Kidney (tissue), 14 donors: Measurements from ENCODE around the gene TIE1. TPM values are rescaled to one million over a fixed set of nuclear protein-coding genes. Genes with fewer than 3 reads are reported as not detected.
A peak's percentile ranks its signal among the peaks of the same experiment; 100 is the strongest.
"Not testable (repeated sequence)": the region's sequence is repeated elsewhere in the genome, so short reads cannot be mapped to it uniquely, and the experiment has no call there.

Experiments used
- DNase-seq, 5 donors: peaks; one replicate each; pipeline ENCODE4 v3.0.0-alpha.2; 2013 to 2020
- FAIRE-seq: peaks from 2 replicates; lab custom pipeline; 2012; peaks lifted over from hg19 to GRCh38; lab: Jason Lieb, UNC
- H3K27ac ChIP-seq, 2 donors: one replicate each; pipeline ENCODE4 v1.7.0; 2013; ENCODE audit warnings: low read depth in 2 of 2, low read length in 2 of 2, inconsistent platforms in 1 of 2
- H3K27me3 ChIP-seq: one replicate; pipeline ENCODE4 v1.7.1; 2013; ENCODE audit warnings: low read length, inconsistent platforms; ENCODE audit not compliant: control insufficient read depth, insufficient read depth
- H3K36me3 ChIP-seq, 3 donors: one replicate each; pipeline versions ENCODE4 v1.7.0 to v1.7.1; 2013; ENCODE audit warnings: low read length in 3 of 3, control low read depth in 1 of 3, inconsistent platforms in 1 of 3; ENCODE audit not compliant: insufficient read depth in 3 of 3, control insufficient read depth in 2 of 3
- H3K4me1 ChIP-seq, 3 donors: one replicate each; pipeline versions ENCODE4 v1.7.0 to v1.7.1; 2013; ENCODE audit warnings: low read length in 3 of 3, inconsistent platforms in 1 of 3, low read depth in 1 of 3; ENCODE audit not compliant: control insufficient read depth in 2 of 3, insufficient read depth in 2 of 3
- H3K4me3 ChIP-seq, 3 donors: one replicate each; pipeline versions ENCODE4 v1.7.0 to v1.8.1; 2013; ENCODE audit warnings: low read length in 3 of 3, control low read depth in 1 of 3, inconsistent platforms in 1 of 3
- H3K9ac ChIP-seq, 3 donors: one replicate each; pipeline versions ENCODE4 v1.7.0 to v1.7.1; 2013; ENCODE audit warnings: low read length in 3 of 3, control low read depth in 1 of 3, inconsistent platforms in 1 of 3
- H3K9me3 ChIP-seq, 3 donors: one replicate each; pipeline versions ENCODE4 v1.7.0 to v1.7.1; 2013; ENCODE audit warnings: low read length in 3 of 3, control low read depth in 1 of 3, inconsistent platforms in 1 of 3; ENCODE audit not compliant: control insufficient read depth in 2 of 3, insufficient read depth in 1 of 3
- CTCF ChIP-seq: IDR thresholded peaks from 3 replicates; pipeline ENCODE4 v1.5.1; 2012; ENCODE audit warnings: mild to moderate bottlenecking, moderate library complexity, borderline replicate concordance; ENCODE audit not compliant: insufficient read depth; ENCODE audit errors: extremely low read depth
- intact Hi-C: fragments of 100-400 bp; cut with DNase I; formaldehyde crosslinking; loops from one replicate; pipeline ENCODE4 v1.11.1; 2022
- polyA plus RNA-seq: library from polyadenylated mRNA; stranded (reverse); fragments of 350-450 nt; fragmentation: Illumina TruSeq; extraction: RNeasy Lipid Tissue Mini Kit (QIAGEN cat#74804); gene quantifications from one replicate; pipeline ENCODE4 v1.2.3, GENCODE V29; 2014; ENCODE audit warnings: low read depth, low replicate concordance; ENCODE audit not compliant: insufficient read depth
- total RNA-seq: library from RNA; stranded (reverse); fragmentation: NEBNext Ultra II Directional; extraction: Animal tissue kit (Norgen Biotek cat#: 25700); gene quantifications from one replicate; pipeline ENCODE4 v1.2.1, GENCODE V29; 2021
- donor health status: control.
- donor health status: control.
- donor health status: control.
- donor health status: control.
- donor health status: control.
- donor health status: DM: yes; HTN: yes; CAD: no.
- donor health status: Normal renal cell carcinoma (clear cell type).

Gene TIE1
- total and polyA plus RNA-seq, 2 donors from 2014 or later = 15.0 to 46.3 TPM

- no peak for TF ChIP-seq CTCF
- Histone ChIP-seq H3K9ac (peak overlapping the region; percentile 1 to 77 (median 20)), H3K9me3 (no peaks in the 10 kb centered on the region), H3K27ac (peak overlapping the region; percentile 81 to 83), H3K27me3 (no peaks in the 10 kb centered on the region), H3K36me3 (peaks cover 4 to 33% (median 16%) of the 10 kb centered on the region in 3 donors), H3K4me1 (peaks cover 0 to 22% (median 8%) of the 10 kb centered on the region in 3 donors), H3K4me3 (peak overlapping the region; percentile 44 to 78 (median 68))
- FAIRE-seq = no peak
- peak in 2 of 5 donors; percentile 68 to 81 for DNase-seq
- intact Hi-C loops = no loop called here
Measured at GRCh38 chr1:43367026-43367903, 66.5 kb downstream of the TIE1 start.

- peak within 1 kb of the TSS; percentile 71 to 78 (median 72) for H3K4me3 ChIP-seq
- intact Hi-C loops = no loop called here
- peak; percentile 91 to 98 (median 93) for DNase-seq
- no peak for TF ChIP-seq CTCF
- peaks cover 4 to 30% (median 16%) of the 10 kb centered on the region in 3 donors for H3K36me3 ChIP-seq
- H3K27me3 ChIP-seq = no peaks in the 10 kb centered on the region
- H3K9me3 ChIP-seq = no peaks in the 10 kb centered on the region
- no peak for FAIRE-seq
- H3K9ac ChIP-seq = peak within 1 kb of the TSS; percentile 51 to 80 (median 77)
- H3K4me1 ChIP-seq = peaks cover 0 to 22% (median 14%) of the 10 kb centered on the region in 3 donors
- H3K27ac ChIP-seq = peak within 1 kb of the TSS; percentile 86 to 91
Measured at GRCh38 chr1:43367904-43368645, 67.3 kb downstream of the TIE1 start, which contains the start of gene ELOVL1. ELOVL1 (minus strand) TSS chr1:43368011; CDS start chr1:43365609, 2,402 bp downstream.

GRCh38 chr1:43368646-43369020 is 67.9 kb downstream of the TIE1 start:
- H3K4me1 ChIP-seq = peaks cover 0 to 22% (median 16%) of the 10 kb centered on the region in 3 donors
- H3K4me3 ChIP-seq = peak overlapping the region; percentile 71 to 78 (median 72)
- H3K9ac ChIP-seq = peak overlapping the region; percentile 51 to 80 (median 74)
- intact Hi-C loops = no loop called here
- no peaks in the 10 kb centered on the region for H3K27me3 ChIP-seq
- peak in 1 of 5 donors; percentile 33 for DNase-seq
- FAIRE-seq = no peak
- H3K36me3 ChIP-seq = peaks cover 4 to 24% (median 14%) of the 10 kb centered on the region in 3 donors
- TF ChIP-seq CTCF = no peak
- H3K27ac ChIP-seq = peak overlapping the region; percentile 86 to 91
- no peaks in the 10 kb centered on the region for H3K9me3 ChIP-seq

GRCh38 chr1:43369779-43370178 is 69.0 kb downstream of the TIE1 start:
- H3K27me3 ChIP-seq, DNase-seq, H3K9ac ChIP-seq, FAIRE-seq, H3K27ac ChIP-seq, H3K9me3 ChIP-seq, H3K4me3 ChIP-seq, intact Hi-C loops: not testable (repeated sequence)
- Histone ChIP-seq H3K4me1 (peaks cover 0 to 22% (median 16%) of the 10 kb centered on the region in 3 donors), H3K36me3 (peaks cover 0 to 13% (median 3%) of the 10 kb centered on the region in 3 donors)
